K562 (cell line): ENCODE data around the gene CTBS. TPM values are rescaled to one million over a fixed set of nuclear protein-coding genes. Genes with fewer than 3 reads are reported as not detected.
A peak's percentile ranks its signal among the peaks of the same experiment; 100 is the strongest.

ENCODE experiments used
- CBFB ChIP-seq: sonication (generic); formaldehyde crosslinking; IDR thresholded peaks from 2 replicates; pipeline ENCODE4 v1.4.0; 2020; ENCODE audit warnings: mild to moderate bottlenecking, missing genetic modification reagents
- CCAR2 ChIP-seq: fragments of 200-400 bp; formaldehyde crosslinking; IDR thresholded peaks from 2 replicates; pipeline ENCODE4 v1.6.1; 2017; ENCODE audit warnings: mild to moderate bottlenecking, low read depth, low read length
- CSDE1 ChIP-seq, 2 experiments: fragments of 450-650 bp; IDR thresholded peaks; 2 replicates each; pipeline ENCODE4 v1.6.1; 2016; ENCODE audit warnings: mild to moderate bottlenecking in 1 of 2
- EGR1 ChIP-seq: fragments of 450-650 bp; conservative IDR thresholded peaks from 2 replicates; pipeline ENCODE4 v1.6.1; 2017; ENCODE audit warnings: mild to moderate bottlenecking
- ERF ChIP-seq: fragments of 450-650 bp; formaldehyde crosslinking; IDR thresholded peaks from 2 replicates; pipeline ENCODE4 v1.4.0; 2020; ENCODE audit warnings: mild to moderate bottlenecking, mixed read lengths
- ETV1 ChIP-seq: fragments of 450-650 bp; conservative IDR thresholded peaks from 2 replicates; pipeline ENCODE4 v1.6.1; 2016; ENCODE audit warnings: missing genetic modification characterization, control low read depth, low read depth, missing compliant biosample characterization
- FOXA1 ChIP-seq: fragments of 450-650 bp; IDR thresholded peaks from 2 replicates; pipeline ENCODE4 v1.6.1; 2016; ENCODE audit warnings: mild to moderate bottlenecking, borderline replicate concordance
- GABPA ChIP-seq: fragments of 200-800 bp; sonication (Bioruptor generic); conservative IDR thresholded peaks from 2 replicates; pipeline ENCODE4 v1.6.1; 2016; ENCODE audit warnings: low read depth, missing genetic modification characterization, missing compliant biosample characterization
- HDAC6 ChIP-seq: IDR thresholded peaks from 2 replicates; pipeline ENCODE4 v1.6.1; 2012; ENCODE audit warnings: low read depth, mild to moderate bottlenecking, control low read depth, inconsistent platforms, low read length, moderate library complexity
- HMG20B ChIP-seq: fragments of 250-450 bp; sonication (Bioruptor Pico); IDR thresholded peaks from 2 replicates; pipeline ENCODE4 v1.5.0; 2021; ENCODE audit warnings: mild to moderate bottlenecking
- HNRNPUL1 ChIP-seq: fragments of 200-400 bp; formaldehyde crosslinking; IDR thresholded peaks from 2 replicates; pipeline ENCODE4 v1.6.1; 2017; ENCODE audit warnings: low read length
- KLF13 ChIP-seq: fragments of 450-650 bp; IDR thresholded peaks from 2 replicates; pipeline ENCODE4 v1.6.1; 2016; ENCODE audit warnings: missing genetic modification characterization, low read depth, mild to moderate bottlenecking, missing compliant biosample characterization, moderate library complexity, borderline replicate concordance
- PRPF4 ChIP-seq: fragments of 200-400 bp; formaldehyde crosslinking; IDR thresholded peaks from one replicate; pipeline ENCODE4 v1.6.1; 2017; ENCODE audit warnings: low read length, low read depth, mild to moderate bottlenecking; ENCODE audit not compliant: insufficient read depth, poor library complexity, severe bottlenecking
- RBM15 ChIP-seq: fragments of 200-400 bp; formaldehyde crosslinking; IDR thresholded peaks from 2 replicates; pipeline ENCODE4 v1.6.1; 2018; ENCODE audit warnings: mild to moderate bottlenecking, low read length, moderate library complexity; ENCODE audit not compliant: insufficient read depth
- SP2 ChIP-seq: IDR thresholded peaks from 2 replicates; pipeline ENCODE4 v1.6.1; 2011; ENCODE audit warnings: mild to moderate bottlenecking, low read depth, low read length, moderate library complexity; ENCODE audit not compliant: poor library complexity, severe bottlenecking; ENCODE audit errors: extremely low read depth
- SRSF7 ChIP-seq: fragments of 200-400 bp; formaldehyde crosslinking; optimal IDR thresholded peaks from 2 replicates; pipeline ENCODE3; 2017; ENCODE audit warnings: mild to moderate bottlenecking, low read depth, low read length
- STAG1 ChIP-seq: sonication (generic); formaldehyde crosslinking; IDR thresholded peaks from 2 replicates; pipeline ENCODE4 v1.5.0; 2020; ENCODE audit warnings: missing genetic modification reagents, borderline replicate concordance
- TAL1 ChIP-seq: fragments of 450-650 bp; IDR thresholded peaks from 2 replicates; pipeline ENCODE4 v1.6.1; 2016; ENCODE audit warnings: mild to moderate bottlenecking
- ZNF133 ChIP-seq: fragments of 250-450 bp; sonication (Bioruptor Pico); IDR thresholded peaks from 2 replicates; pipeline ENCODE4 v1.4.0; 2020; ENCODE audit warnings: mild to moderate bottlenecking
- polyA plus RNA-seq, 8 experiments: library from polyadenylated mRNA; depleted of rRNA in 4 of 8; stranded (reverse) in 5 of 8; unstranded in 3 of 8; fragments of >200 nt; fragmentation: Nextera tagmentation in 2 of 8; fragmentation: Illumina TruSeq in 1 of 8; extraction: Ambion mirVana in 2 of 8; extraction: Trizol in 1 of 8; gene quantifications; 2 replicates each; pipeline versions ENCODE4 v1.2.1 to v1.2.3, GENCODE V29; 2011 to 2014; ENCODE audit warnings: inconsistent platforms in 1 of 8, missing spikeins in 1 of 8
- total RNA-seq, 7 experiments: library from RNA; depleted of rRNA in 6 of 7; stranded (reverse); fragments of >200 nt in 6 of 7; fragmentation: Illumina TruSeq in 2 of 7; extraction: Trizol in 2 of 7; gene quantifications; 2 replicates each; pipeline versions ENCODE4 v1.2.1 to v1.2.3, GENCODE V29; 2011 to 2021; ENCODE audit warnings: low replicate concordance in 1 of 7
- TF ChIP-seq, protein P1 (sequence below): fragments of 200-800 bp; sonication (Bioruptor generic); IDR thresholded peaks from 2 replicates; pipeline ENCODE4 v1.6.1; 2016; ENCODE audit warnings: missing genetic modification characterization, missing compliant biosample characterization
- TF ChIP-seq, protein P2 (sequence below): sonication (generic); formaldehyde crosslinking; IDR thresholded peaks from 2 replicates; pipeline ENCODE4 v1.4.0; 2020; ENCODE audit warnings: mild to moderate bottlenecking, missing genetic modification reagents

CTBS gene
- total and polyA plus RNA-seq, 9 of the 15 experiments (the other 6 are each of a cell fraction or from before 2014, with no cell fraction given), result 3.0 to 19.8 (median 9.9) TPM

DNA sequence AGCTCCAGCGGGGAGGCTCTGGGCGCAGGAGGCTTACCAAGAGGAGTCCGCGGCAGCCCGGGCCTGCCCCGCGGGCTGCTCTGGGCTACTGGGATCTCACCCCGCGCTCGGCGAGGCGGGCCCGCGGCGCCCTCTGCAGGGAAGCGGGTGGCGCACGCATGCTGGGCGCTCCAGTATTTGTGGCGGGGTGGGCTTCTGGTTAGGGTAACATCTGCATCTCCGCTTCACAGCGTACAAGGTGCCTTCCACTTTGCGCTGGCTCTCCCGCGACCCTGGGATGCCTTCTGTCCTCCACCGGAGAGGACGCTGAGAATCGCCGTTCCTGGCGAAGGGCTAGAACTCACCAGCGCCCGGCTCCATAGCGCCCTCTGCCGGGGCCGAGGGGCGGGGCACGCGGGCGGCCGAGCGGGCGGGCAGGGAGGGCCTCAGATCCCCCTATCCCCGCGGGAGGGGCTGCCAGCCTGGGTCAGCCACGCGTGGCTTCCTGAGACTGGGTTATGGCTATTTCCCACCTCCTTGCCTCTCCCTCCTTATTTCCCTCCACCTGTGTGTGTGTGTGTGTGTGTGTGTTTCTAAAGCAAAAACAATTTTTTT lies 46.6 kb upstream of the CTBS start (continued):
- TF ChIP-seq, protein P1, sequence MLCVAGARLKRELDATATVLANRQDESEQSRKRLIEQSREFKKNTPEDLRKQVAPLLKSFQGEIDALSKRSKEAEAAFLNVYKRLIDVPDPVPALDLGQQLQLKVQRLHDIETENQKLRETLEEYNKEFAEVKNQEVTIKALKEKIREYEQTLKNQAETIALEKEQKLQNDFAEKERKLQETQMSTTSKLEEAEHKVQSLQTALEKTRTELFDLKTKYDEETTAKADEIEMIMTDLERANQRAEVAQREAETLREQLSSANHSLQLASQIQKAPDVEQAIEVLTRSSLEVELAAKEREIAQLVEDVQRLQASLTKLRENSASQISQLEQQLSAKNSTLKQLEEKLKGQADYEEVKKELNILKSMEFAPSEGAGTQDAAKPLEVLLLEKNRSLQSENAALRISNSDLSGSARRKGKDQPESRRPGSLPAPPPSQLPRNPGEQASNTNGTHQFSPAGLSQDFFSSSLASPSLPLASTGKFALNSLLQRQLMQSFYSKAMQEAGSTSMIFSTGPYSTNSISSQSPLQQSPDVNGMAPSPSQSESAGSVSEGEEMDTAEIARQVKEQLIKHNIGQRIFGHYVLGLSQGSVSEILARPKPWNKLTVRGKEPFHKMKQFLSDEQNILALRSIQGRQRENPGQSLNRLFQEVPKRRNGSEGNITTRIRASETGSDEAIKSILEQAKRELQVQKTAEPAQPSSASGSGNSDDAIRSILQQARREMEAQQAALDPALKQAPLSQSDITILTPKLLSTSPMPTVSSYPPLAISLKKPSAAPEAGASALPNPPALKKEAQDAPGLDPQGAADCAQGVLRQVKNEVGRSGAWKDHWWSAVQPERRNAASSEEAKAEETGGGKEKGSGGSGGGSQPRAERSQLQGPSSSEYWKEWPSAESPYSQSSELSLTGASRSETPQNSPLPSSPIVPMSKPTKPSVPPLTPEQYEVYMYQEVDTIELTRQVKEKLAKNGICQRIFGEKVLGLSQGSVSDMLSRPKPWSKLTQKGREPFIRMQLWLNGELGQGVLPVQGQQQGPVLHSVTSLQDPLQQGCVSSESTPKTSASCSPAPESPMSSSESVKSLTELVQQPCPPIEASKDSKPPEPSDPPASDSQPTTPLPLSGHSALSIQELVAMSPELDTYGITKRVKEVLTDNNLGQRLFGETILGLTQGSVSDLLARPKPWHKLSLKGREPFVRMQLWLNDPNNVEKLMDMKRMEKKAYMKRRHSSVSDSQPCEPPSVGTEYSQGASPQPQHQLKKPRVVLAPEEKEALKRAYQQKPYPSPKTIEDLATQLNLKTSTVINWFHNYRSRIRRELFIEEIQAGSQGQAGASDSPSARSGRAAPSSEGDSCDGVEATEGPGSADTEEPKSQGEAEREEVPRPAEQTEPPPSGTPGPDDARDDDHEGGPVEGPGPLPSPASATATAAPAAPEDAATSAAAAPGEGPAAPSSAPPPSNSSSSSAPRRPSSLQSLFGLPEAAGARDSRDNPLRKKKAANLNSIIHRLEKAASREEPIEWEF, result no peak
- no peak for TF ChIP-seq KLF13 (tag)
- TF ChIP-seq RBM15, result no peak
- TF ChIP-seq SP2, result no peak
- no peak for TF ChIP-seq ERF
- 0 out of 2 replicates have a peak, but pooled peaks have one; percentile 22 for TF ChIP-seq EGR1
- no peak for TF ChIP-seq PRPF4
- TF ChIP-seq CSDE1 (IDR thresholded peaks at IDR 0.05), result no peak
- no peak for TF ChIP-seq CCAR2
- no peak for TF ChIP-seq CBFB (CRISPR knock-in tag)
- no peak for TF ChIP-seq TAL1
- TF ChIP-seq, protein P2, sequence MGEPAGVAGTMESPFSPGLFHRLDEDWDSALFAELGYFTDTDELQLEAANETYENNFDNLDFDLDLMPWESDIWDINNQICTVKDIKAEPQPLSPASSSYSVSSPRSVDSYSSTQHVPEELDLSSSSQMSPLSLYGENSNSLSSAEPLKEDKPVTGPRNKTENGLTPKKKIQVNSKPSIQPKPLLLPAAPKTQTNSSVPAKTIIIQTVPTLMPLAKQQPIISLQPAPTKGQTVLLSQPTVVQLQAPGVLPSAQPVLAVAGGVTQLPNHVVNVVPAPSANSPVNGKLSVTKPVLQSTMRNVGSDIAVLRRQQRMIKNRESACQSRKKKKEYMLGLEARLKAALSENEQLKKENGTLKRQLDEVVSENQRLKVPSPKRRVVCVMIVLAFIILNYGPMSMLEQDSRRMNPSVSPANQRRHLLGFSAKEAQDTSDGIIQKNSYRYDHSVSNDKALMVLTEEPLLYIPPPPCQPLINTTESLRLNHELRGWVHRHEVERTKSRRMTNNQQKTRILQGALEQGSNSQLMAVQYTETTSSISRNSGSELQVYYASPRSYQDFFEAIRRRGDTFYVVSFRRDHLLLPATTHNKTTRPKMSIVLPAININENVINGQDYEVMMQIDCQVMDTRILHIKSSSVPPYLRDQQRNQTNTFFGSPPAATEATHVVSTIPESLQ (CRISPR knock-in tag), result 0 out of 2 replicates have a peak, but pooled peaks have one; percentile 55
- TF ChIP-seq GABPA, result no peak
- no peak for TF ChIP-seq ZNF133 (CRISPR knock-in tag)
- TF ChIP-seq SRSF7, result no peak
- TF ChIP-seq ETV1 (tag), result no peak
- TF ChIP-seq HDAC6, result no peak
- TF ChIP-seq STAG1 (CRISPR knock-in tag), result peak; percentile 33
- no peak for TF ChIP-seq HMG20B (CRISPR knock-in tag)
- no peak for TF ChIP-seq HNRNPUL1
- no peak for TF ChIP-seq FOXA1
